ENCODE measurements around the gene TNIK. TPM values are rescaled to one million over a fixed set of nuclear protein-coding genes. Genes with fewer than 3 reads are reported as not detected.

TNIK gene
- total and polyA plus RNA-seq, 4 donors, result 3.7 to 9.8 (median 5.2) TPM

- Histone ChIP-seq H3K9me3 (ENCODE audit: control insufficient read depth in 4 of 4, low read length in 3 of 4) (no peaks in the 10 kb centered on the region), H3K4me1 (ENCODE audit: control insufficient read depth in 4 of 4, insufficient read depth in 4 of 4, low read length in 3 of 4) (peaks cover 0 to 6% (median 0%) of the 10 kb centered on the region in 4 donors), H3K9ac (ENCODE audit: low read depth in 1 of 2, low read length in 2 of 2) (no peak overlapping the region), H3K4me3 (ENCODE audit: low read depth in 1 of 3, low read length in 3 of 3) (no peak overlapping the region), H3K36me3 (ENCODE audit: control insufficient read depth in 4 of 4, insufficient read depth in 3 of 4, low read depth in 1 of 4, low read length in 3 of 4) (no peaks in the 10 kb centered on the region), H3K27me3 (ENCODE audit: control insufficient read depth in 4 of 4, insufficient read depth in 4 of 4, low read length in 3 of 4) (no peaks in the 10 kb centered on the region), H3K27ac (ENCODE audit: low read depth in 1 of 2, low read length in 2 of 2) (no peak overlapping the region)
- TF ChIP-seq GABPA (IDR thresholded peaks at IDR 0.05 in 1 of 2, conservative IDR thresholded peaks at IDR 0.05 in 1 of 2) (no peak), HNF4G (IDR thresholded peaks at IDR 0.05) (no peak), ATF3 (IDR thresholded peaks at IDR 0.05) (no peak), YY1 (IDR thresholded peaks at IDR 0.05) (no peak), CTCF (IDR thresholded peaks at IDR 0.05; ENCODE audit: low read depth, low read length, missing input control) (no peak), FOXA1 (IDR thresholded peaks at IDR 0.05) (no peak), RXRA (IDR thresholded peaks at IDR 0.05) (no peak), HNF4A (conservative IDR thresholded peaks at IDR 0.05) (no peak), RAD21 (IDR thresholded peaks at IDR 0.05) (no peak), EGR1 (IDR thresholded peaks at IDR 0.05; ENCODE audit: low read depth in 2 of 2) (no peak), SP1 (IDR thresholded peaks at IDR 0.05) (no peak), NR2F2 (IDR thresholded peaks at IDR 0.05) (no peak), FOXA2 (IDR thresholded peaks at IDR 0.05) (no peak), TAF1 (conservative IDR thresholded peaks at IDR 0.05) (no peak)
- TF ChIP-seq, protein P1, sequence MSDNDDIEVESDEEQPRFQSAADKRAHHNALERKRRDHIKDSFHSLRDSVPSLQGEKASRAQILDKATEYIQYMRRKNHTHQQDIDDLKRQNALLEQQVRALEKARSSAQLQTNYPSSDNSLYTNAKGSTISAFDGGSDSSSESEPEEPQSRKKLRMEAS (IDR thresholded peaks at IDR 0.05), result no peak
- TF ChIP-seq, protein P2, sequence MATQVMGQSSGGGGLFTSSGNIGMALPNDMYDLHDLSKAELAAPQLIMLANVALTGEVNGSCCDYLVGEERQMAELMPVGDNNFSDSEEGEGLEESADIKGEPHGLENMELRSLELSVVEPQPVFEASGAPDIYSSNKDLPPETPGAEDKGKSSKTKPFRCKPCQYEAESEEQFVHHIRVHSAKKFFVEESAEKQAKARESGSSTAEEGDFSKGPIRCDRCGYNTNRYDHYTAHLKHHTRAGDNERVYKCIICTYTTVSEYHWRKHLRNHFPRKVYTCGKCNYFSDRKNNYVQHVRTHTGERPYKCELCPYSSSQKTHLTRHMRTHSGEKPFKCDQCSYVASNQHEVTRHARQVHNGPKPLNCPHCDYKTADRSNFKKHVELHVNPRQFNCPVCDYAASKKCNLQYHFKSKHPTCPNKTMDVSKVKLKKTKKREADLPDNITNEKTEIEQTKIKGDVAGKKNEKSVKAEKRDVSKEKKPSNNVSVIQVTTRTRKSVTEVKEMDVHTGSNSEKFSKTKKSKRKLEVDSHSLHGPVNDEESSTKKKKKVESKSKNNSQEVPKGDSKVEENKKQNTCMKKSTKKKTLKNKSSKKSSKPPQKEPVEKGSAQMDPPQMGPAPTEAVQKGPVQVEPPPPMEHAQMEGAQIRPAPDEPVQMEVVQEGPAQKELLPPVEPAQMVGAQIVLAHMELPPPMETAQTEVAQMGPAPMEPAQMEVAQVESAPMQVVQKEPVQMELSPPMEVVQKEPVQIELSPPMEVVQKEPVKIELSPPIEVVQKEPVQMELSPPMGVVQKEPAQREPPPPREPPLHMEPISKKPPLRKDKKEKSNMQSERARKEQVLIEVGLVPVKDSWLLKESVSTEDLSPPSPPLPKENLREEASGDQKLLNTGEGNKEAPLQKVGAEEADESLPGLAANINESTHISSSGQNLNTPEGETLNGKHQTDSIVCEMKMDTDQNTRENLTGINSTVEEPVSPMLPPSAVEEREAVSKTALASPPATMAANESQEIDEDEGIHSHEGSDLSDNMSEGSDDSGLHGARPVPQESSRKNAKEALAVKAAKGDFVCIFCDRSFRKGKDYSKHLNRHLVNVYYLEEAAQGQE (IDR thresholded peaks at IDR 0.05), result no peak
- TF ChIP-seq, protein P3, sequence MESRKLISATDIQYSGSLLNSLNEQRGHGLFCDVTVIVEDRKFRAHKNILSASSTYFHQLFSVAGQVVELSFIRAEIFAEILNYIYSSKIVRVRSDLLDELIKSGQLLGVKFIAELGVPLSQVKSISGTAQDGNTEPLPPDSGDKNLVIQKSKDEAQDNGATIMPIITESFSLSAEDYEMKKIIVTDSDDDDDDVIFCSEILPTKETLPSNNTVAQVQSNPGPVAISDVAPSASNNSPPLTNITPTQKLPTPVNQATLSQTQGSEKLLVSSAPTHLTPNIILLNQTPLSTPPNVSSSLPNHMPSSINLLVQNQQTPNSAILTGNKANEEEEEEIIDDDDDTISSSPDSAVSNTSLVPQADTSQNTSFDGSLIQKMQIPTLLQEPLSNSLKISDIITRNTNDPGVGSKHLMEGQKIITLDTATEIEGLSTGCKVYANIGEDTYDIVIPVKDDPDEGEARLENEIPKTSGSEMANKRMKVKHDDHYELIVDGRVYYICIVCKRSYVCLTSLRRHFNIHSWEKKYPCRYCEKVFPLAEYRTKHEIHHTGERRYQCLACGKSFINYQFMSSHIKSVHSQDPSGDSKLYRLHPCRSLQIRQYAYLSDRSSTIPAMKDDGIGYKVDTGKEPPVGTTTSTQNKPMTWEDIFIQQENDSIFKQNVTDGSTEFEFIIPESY (IDR thresholded peaks at IDR 0.05), result no peak
- 88% methylated on average over 2 of the region's 2 CpGs for WGBS
- DNase-seq (ENCODE audit: low spot score), result no peak
Measured at GRCh38 chr3:171270541-171270940, 189.7 kb downstream of the TNIK start.

GRCh38 chr3:171269542-171269941 lies 190.7 kb downstream of the TNIK start:
- H3K36me3 ChIP-seq (ENCODE audit: control insufficient read depth in 4 of 4, insufficient read depth in 3 of 4, low read depth in 1 of 4, low read length in 3 of 4), result no peaks in the 10 kb centered on the region
- peaks cover 0 to 6% (median 0%) of the 10 kb centered on the region in 4 donors for H3K4me1 ChIP-seq (ENCODE audit: control insufficient read depth in 4 of 4, insufficient read depth in 4 of 4, low read length in 3 of 4)
- no peak overlapping the region for H3K4me3 ChIP-seq (ENCODE audit: low read depth in 1 of 3, low read length in 3 of 3)
- DNase-seq (ENCODE audit: low spot score), result no peak
- H3K9ac ChIP-seq (ENCODE audit: low read depth in 1 of 2, low read length in 2 of 2), result no peak overlapping the region
- H3K27me3 ChIP-seq (ENCODE audit: control insufficient read depth in 4 of 4, insufficient read depth in 4 of 4, low read length in 3 of 4), result no peaks in the 10 kb centered on the region
- H3K9me3 ChIP-seq (ENCODE audit: control insufficient read depth in 4 of 4, low read length in 3 of 4), result no peaks in the 10 kb centered on the region
- no peak overlapping the region for H3K27ac ChIP-seq (ENCODE audit: low read depth in 1 of 2, low read length in 2 of 2)
- TF ChIP-seq TAF1 (conservative IDR thresholded peaks at IDR 0.05) (no peak), FOXA1 (IDR thresholded peaks at IDR 0.05) (no peak), ATF3 (IDR thresholded peaks at IDR 0.05) (no peak), HNF4A (conservative IDR thresholded peaks at IDR 0.05) (no peak), JUND (IDR thresholded peaks at IDR 0.05) (no peak), FOXA2 (IDR thresholded peaks at IDR 0.05) (no peak), RXRA (IDR thresholded peaks at IDR 0.05) (no peak), GABPA (IDR thresholded peaks at IDR 0.05 in 1 of 2, conservative IDR thresholded peaks at IDR 0.05 in 1 of 2) (no peak), EGR1 (IDR thresholded peaks at IDR 0.05; ENCODE audit: low read depth in 2 of 2) (no peak)
- TF ChIP-seq, protein P1 (IDR thresholded peaks at IDR 0.05), result no peak
- TF ChIP-seq, protein P3 (IDR thresholded peaks at IDR 0.05), result no peak
